GM18517 (cell line): Measurements from ENCODE around the gene TYK2.
"Not testable (repeated sequence)": the region's sequence is repeated elsewhere in the genome, so short reads cannot be mapped to it uniquely, and the experiment has no call there.

ENCODE experiments used
- ATAC-seq: cut with Tn5 transposase; IDR thresholded peaks from one replicate; pipeline ENCODE4 v1.9.1; 2021; ENCODE audit warnings: mild to moderate bottlenecking, moderate library complexity; ENCODE audit not compliant: unreplicated experiment

The TYK2 gene

GRCh38 chr19:10408511-10409283 lies 28.3 kb upstream of the TYK2 start:
- no peak for ATAC-seq

GRCh38 chr19:10407096-10407495 lies 26.7 kb upstream of the TYK2 start:
- no peak for ATAC-seq

GRCh38 chr19:10406191-10406590 lies 25.8 kb upstream of the TYK2 start:
- ATAC-seq, result no peak

GRCh38 chr19:10404888-10405820 lies 24.8 kb upstream of the TYK2 start:
- ATAC-seq, result no peak

GRCh38 chr19:10403137-10404021 lies 23.0 kb upstream of the TYK2 start, which contains the start of gene CDC37:
TSS of gene CDC37 (minus strand) at chr19:10403542. CDS start at chr19:10403479, 63 bp downstream.
- peak; percentile 73 for ATAC-seq

GRCh38 chr19:10402441-10403038 lies 22.2 kb upstream of the TYK2 start:
- no peak for ATAC-seq

- ATAC-seq, result no peak
These were observed 19.5 kb upstream of the TYK2 start for GRCh38 chr19:10399878-10400277.

GRCh38 chr19:10399340-10399739 lies 19.0 kb upstream of the TYK2 start:
- ATAC-seq, result not testable (repeated sequence)

GRCh38 chr19:10398819-10399218 lies 18.4 kb upstream of the TYK2 start:
- ATAC-seq, result no peak

GRCh38 chr19:10395917-10396316 lies 15.5 kb upstream of the TYK2 start:
- ATAC-seq, result no peak

- ATAC-seq, result no peak
These were observed 15.1 kb upstream of the TYK2 start for GRCh38 chr19:10395436-10395835.

- no peak for ATAC-seq
These were observed 14.6 kb upstream of the TYK2 start for GRCh38 chr19:10395003-10395402.

GRCh38 chr19:10393137-10393536 lies 12.8 kb upstream of the TYK2 start:
- ATAC-seq, result no peak

- no peak for ATAC-seq
These were observed 11.7 kb upstream of the TYK2 start for GRCh38 chr19:10392120-10392519.

GRCh38 chr19:10390652-10391286 lies 10.4 kb upstream of the TYK2 start:
- ATAC-seq, result no peak

GRCh38 chr19:10389863-10390262 lies 9.5 kb upstream of the TYK2 start:
- ATAC-seq, result no peak

- ATAC-seq, result no peak
These were observed 8.6 kb upstream of the TYK2 start for GRCh38 chr19:10388957-10389356.

GRCh38 chr19:10384580-10384979 lies 4.2 kb upstream of the TYK2 start:
- no peak for ATAC-seq

GRCh38 chr19:10383223-10383499 lies 2.8 kb upstream of the TYK2 start:
- ATAC-seq, result not testable (repeated sequence)

GRCh38 chr19:10379880-10380312 lies 476 bp downstream of the TYK2 start:
- ATAC-seq, result peak; percentile 5
